Activated naive CD4-positive, alpha-beta T cell (primary cell): ENCODE measurements around the gene ASTN2.

ENCODE experiments used
- DNase-seq, 4 experiments: peaks; one replicate each; lab custom pipeline; 2025; lab: John Stamatoyannopoulos, UW

Gene ASTN2

GRCh38 chr9:116627433-116627832 lies 787.4 kb downstream of the ASTN2 start:
- DNase-seq: no peak

DNA sequence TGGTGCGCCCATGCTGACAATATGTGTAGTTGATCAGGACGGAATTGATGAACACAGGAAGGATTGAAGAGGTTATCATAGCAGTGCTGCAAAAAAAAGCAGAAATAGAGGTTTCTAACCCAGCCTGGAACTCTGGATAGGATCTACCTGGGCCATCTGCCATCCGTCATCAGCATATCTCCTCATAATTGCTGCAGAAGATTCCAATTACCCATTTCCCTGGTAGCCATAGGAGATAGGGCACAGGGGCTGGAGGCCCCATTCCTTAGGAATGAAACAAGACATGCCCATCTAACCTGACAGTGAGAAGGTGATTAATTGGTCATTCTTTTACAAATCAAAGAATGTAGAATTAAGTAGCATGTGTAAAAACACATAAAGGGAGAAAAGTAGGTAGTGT lies 788.1 kb downstream of the ASTN2 start:
- DNase-seq: no peak

- DNase-seq: no peak
These were observed 791.1 kb downstream of the ASTN2 start for GRCh38 chr9:116623715-116624114.

DNA sequence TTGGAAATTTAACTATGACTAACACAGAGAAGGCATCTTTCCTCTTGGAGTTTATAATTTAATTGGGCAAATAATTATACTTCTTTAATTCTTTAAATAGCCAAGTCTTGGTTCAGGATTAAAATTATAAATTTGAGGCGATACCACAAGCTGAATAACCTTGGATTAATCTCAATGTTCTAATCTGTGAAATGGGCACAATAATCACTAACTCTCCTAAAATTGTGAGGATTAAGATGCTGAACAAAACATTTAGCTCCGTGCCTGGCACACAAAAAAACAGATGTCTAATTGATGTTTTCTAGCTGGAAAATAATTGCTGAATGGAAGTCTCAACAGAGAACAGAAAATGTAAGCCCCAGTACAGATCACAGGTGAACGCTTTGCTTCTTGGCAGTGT lies 797.5 kb downstream of the ASTN2 start:
- DNase-seq: no peak

DNA sequence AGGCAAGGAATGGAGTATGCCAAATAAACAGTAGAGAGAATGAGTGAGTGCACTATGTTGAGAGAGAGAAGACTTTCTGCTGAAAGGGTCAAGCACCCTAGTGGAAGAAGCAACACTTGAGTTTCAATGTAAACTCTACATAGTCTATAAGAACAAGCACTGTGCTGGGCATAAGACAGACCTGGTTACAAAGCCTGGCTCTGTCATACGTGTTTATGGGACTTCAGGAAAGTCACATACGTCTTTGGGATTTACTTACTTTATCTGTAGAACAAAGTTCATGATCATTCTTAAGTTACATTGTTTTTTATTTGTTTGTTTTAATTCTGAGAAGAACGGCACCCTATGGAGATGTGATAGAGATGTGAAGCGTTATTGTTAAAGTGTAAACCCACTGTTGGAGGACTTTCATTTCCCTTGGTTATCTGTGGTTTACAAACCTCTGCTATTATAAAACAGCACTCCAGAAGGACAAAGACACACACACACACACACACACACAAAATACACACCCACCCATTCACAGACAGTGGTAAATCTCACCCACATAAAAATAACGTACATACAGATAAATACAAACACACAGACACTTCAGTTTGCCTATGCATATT lies 798.4 kb downstream of the ASTN2 start:
- no peak for DNase-seq

- no peak for DNase-seq
These were observed 806.8 kb downstream of the ASTN2 start for GRCh38 chr9:116608064-116608463.

GRCh38 chr9:116605904-116606341 lies 808.9 kb downstream of the ASTN2 start:
- DNase-seq: no peak

- DNase-seq: no peak
These were observed 809.8 kb downstream of the ASTN2 start for GRCh38 chr9:116605060-116605459.

- no peak for DNase-seq
These were observed 810.6 kb downstream of the ASTN2 start for GRCh38 chr9:116604251-116604650.

DNA sequence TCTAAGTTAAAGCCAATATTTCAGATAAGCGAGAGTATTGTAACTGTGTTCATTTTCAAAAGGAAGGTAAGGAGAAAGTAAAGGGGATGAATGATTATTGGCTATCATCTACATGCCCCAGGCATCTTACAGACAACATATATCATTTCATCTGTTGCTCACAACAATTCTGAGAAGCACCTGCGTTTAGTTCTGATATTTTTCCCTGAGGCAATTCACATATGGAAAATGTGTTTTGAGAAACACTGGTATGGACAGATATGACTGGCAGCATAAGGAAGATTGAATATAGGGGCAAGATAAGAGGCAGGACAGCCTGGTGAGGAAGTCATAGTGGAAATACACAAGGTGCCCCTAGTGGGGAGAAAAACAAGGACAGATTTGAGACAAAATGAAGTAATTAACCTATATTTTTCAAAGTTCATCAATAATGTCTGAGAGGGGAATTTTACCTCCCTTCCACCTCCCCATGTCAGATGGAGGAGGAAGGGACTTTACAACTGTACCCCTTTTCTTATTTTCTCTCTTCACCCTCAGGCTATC lies 815.4 kb downstream of the ASTN2 start:
- no peak for DNase-seq

DNA sequence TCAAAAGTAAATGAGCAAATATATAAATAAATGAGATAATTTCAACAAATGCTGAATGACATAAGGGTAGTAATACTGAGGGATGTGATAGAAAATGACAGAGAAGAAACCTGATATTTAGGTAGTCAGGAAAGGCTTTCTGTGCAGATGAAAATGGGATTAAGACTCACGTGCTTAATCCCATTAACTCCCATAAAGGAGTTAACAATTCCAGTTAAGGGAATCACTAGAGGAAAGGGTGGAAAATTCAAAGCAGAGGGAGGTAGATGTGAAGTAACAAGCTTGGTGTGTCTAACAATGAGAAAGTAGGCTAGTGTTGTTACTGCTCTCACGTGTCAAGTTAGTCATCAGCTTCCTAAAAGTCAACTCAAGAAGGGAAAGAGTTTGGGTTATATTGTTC lies 818.2 kb downstream of the ASTN2 start:
- no peak for DNase-seq

DNA sequence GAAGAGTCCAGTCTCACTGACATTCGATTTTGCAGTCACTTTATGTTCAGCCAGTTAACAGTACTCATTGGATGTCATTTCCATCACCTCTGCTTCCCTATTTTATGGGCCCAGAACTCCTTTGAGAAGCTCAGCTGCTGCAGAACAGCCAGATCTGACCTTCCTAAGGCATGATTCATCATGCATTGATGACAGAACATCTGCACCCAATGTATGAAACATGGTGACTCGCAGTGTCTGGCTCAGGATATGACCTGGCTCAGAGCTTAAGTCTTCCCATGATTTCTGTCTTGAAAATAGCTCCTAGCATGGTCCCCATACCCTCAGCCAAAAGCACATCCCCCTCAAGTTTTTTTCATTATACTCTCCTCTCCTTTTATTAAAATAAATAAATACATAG lies 820.3 kb downstream of the ASTN2 start:
- DNase-seq: no peak

GRCh38 chr9:116592970-116593369 lies 821.9 kb downstream of the ASTN2 start:
- no peak for DNase-seq

DNA sequence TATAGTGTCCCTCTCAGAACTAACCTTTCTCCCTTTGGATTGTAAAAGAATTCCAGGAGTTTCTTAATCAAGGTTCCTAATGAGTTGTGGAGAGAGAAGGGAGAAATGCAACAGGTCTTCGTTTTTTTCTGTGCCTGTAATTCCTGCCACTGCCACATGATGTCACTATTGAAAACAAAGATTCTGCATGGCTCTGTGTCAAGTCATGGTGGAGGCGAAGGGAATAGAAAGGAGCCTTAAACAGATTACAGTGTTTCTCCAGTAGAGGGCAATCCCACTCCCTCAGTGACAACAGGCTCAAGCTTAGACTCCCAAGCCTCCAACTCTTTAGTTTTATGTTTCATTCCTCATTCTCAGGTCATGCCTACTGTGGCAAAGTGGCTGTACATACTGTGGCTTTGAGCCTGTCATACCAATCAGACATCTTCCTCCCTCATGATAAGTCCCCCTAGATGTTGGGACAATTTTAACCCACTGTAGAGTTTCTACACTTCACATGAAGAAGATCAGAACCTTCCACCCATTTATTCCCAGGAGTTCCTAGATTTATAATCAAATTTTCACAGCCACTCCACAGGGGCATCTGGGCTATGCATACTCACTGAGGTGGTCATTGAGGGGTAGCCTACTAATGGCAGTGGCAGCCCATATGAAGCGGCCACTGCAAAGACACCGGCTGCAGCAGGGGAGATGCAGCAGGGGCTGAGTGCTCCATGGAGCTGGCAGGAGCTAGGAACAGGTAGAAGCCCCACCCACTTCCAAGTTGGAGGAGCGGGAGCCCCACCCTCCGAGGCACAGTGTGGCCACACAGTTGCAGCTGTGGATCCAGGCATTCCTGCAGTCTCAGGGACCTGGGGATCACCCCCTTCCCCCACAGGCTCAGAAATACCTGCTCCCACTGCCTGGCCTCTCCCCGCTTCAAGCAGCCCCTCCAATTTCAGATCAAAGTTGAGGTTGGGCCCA lies 825.2 kb downstream of the ASTN2 start:
- DNase-seq: no peak

GRCh38 chr9:116587919-116588318 lies 826.9 kb downstream of the ASTN2 start:
- DNase-seq: no peak

GRCh38 chr9:116585896-116586295 lies 829.0 kb downstream of the ASTN2 start:
- DNase-seq: no peak

DNA sequence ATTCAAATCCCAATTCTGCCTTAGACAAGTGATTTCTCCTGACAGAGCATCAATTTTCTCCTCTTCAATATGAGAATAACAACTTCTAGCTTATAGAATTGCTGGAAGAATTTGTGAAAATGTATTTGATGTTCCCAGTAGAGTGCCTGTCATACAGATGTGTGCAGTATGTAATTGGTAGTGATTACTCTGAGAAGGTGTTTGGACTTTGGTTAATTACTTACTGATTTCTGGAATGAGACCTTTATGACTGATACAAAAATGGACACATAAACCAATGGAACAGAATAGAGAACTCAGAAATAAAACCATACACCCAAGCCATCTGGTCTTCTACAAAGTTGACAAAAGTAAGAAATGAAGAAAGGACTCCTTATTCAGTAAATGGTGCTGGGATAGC lies 829.7 kb downstream of the ASTN2 start:
- no peak for DNase-seq

DNA sequence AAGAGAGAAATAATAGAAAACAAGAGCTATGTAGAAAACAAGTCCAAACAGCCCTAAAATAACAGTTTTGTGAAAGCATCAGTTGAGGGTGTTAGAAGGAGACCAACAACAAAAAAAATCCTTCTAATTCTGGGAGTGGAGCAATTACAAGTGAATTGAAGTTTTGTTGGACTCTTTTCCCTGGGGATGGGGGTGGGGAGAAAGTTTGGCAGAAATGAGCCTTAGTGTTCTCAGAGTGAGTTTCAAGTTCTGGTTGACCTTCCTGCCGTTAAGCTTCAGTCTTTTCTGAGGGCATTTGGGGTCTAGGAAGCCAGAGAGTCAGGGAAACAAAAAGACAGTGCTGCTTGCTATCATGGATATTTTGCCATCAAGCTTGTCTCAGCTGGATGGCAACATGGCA lies 834.0 kb downstream of the ASTN2 start:
- DNase-seq: no peak

- DNase-seq: no peak
These were observed 838.5 kb downstream of the ASTN2 start for GRCh38 chr9:116576386-116576785.

GRCh38 chr9:116574027-116574679 lies 840.7 kb downstream of the ASTN2 start:
- no peak for DNase-seq

DNA sequence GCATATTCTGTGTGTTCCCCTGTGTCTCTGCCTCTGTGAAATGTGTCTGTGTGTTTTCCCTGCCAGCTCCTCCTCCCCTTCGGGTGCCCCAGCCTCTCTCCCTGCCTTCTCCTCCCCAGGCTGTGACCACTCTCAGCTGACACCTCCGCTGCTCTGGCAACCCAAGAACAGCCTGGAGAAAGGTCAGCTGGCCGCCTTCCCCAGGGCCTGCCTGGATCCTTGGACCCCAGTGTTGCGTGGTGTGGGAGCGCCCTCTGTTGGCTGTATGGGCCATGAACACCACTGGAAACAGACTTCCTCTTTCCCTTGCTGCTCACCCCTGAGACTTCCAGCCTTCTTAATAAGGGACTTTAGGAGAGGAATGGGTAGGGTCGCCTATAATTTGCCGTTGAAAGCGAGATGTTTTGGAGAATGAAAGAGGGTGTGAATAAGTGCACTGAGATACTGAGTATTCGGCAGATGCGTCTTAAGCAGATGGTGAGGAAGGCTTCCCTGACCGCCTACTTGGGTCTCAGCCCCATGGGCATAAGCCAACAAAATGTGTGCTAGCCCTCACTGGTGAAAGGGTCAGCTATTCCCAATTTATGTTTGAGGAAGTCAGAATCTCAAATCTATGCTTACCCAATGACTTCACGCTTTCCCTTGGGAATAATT lies 842.6 kb downstream of the ASTN2 start:
- no peak for DNase-seq

GRCh38 chr9:116569111-116569510 lies 845.7 kb downstream of the ASTN2 start:
- DNase-seq: no peak
